HCT116 (cell line): ENCODE results near the gene PLD1. TPM values are rescaled to one million over a fixed set of nuclear protein-coding genes. Genes with fewer than 3 reads are reported as not detected.

Experiments
- ATAC-seq: fragments of 200-7000 bp; cut with Tn5 transposase; 2 replicates; pipeline ENCODE4 v1.9.1; 2020; ENCODE audit warnings: mild to moderate bottlenecking, moderate library complexity
- BruUV-seq: library from RNA; stranded (reverse); fragments of 400-500 nt; replicated peaks from 2 replicates; lab custom pipeline; 2021; lab: Mats Ljungman, UMichigan
- CTCF ChIA-PET: fragments of 300-600 bp; sonication (Branson Sonifier 250); formaldehyde crosslinking; loops from one replicate; lab custom pipeline; 2021; ENCODE audit warnings: antibody characterized with exemption; lab: Charles Lee
- POLR2A ChIA-PET: fragments of 300-600, 350-600 bp; sonication (Branson Sonifier 250); formaldehyde crosslinking; loops from one replicate; lab custom pipeline; 2021; ENCODE audit warnings: antibody characterized with exemption; lab: Charles Lee
- RAD21 ChIA-PET, 2 experiments: fragments of 300-600 bp; sonication (Branson Sonifier 250); formaldehyde crosslinking; loops; one replicate each; lab custom pipeline; 2023; ENCODE audit warnings: low total read pairs in 2 of 2; ENCODE audit not compliant: uncharacterized antibody in 2 of 2, unreplicated experiment in 2 of 2, low non-redundant PET in 1 of 2; lab: Charles Lee
- DNase-seq: peaks from one replicate; pipeline ENCODE4 v3.0.0-alpha.2; 2010; ENCODE audit warnings: low read depth, low spot score
- H2AFZ ChIP-seq: fragments of 200-600 bp; shearing (Covaris generic), sonication (generic); 2 replicates; pipeline ENCODE4 v1.6.1; 2017; ENCODE audit warnings: low read depth, mixed run types, mixed read lengths, antibody characterized with exemption, low read length; ENCODE audit not compliant: poor library complexity, severe bottlenecking
- H3K27ac ChIP-seq: 2 replicates; pipeline ENCODE4 v1.5.1; 2012; ENCODE audit warnings: low read depth, low read length
- H3K27me3 ChIP-seq: fragments of 200-600 bp; sonication (generic); 2 replicates; pipeline ENCODE4 v1.6.1; 2016; ENCODE audit warnings: mixed run types, low read length, mixed read lengths; ENCODE audit not compliant: insufficient read depth
- H3K36me3 ChIP-seq, 2 experiments: fragments of 200-500 bp in 1 of 2; fragments of 200-600 bp in 1 of 2; sonication (Bioruptor generic) in 1 of 2; sonication (generic) in 1 of 2; 2 replicates each; pipeline versions ENCODE4 v1.5.1 to v1.6.1; 2014 to 2016; ENCODE audit warnings: low read length in 2 of 2, inconsistent platforms in 1 of 2, mixed read lengths in 1 of 2, mixed run types in 1 of 2; ENCODE audit not compliant: insufficient read depth in 2 of 2, control insufficient read depth in 1 of 2
- H3K4me1 ChIP-seq, 2 experiments: fragments of 200-600 bp in 1 of 2; sonication (generic) in 1 of 2; 2 replicates each; pipeline versions ENCODE4 v1.5.1 to v1.6.1; 2012 to 2017; ENCODE audit warnings: low read length in 2 of 2, inconsistent platforms in 1 of 2, mild to moderate bottlenecking in 1 of 2, mixed read lengths in 1 of 2, mixed run types in 1 of 2, moderate library complexity in 1 of 2; ENCODE audit not compliant: insufficient read depth in 2 of 2, control insufficient read depth in 1 of 2
- H3K4me2 ChIP-seq: fragments of 200-600 bp; sonication (generic); 2 replicates; pipeline ENCODE4 v1.6.1; 2017; ENCODE audit warnings: mixed run types, low read length, mixed read lengths
- H3K4me3 ChIP-seq, 2 experiments: fragments of 200-600 bp in 1 of 2; sonication (generic) in 1 of 2; replicated peaks in 1 of 2; 2 replicates each; pipeline ENCODE4 v1.5.1; 2011 to 2016; ENCODE audit warnings: low read length in 2 of 2, control low read depth in 1 of 2, low read depth in 1 of 2, mild to moderate bottlenecking in 1 of 2, mixed read lengths in 1 of 2, mixed run types in 1 of 2
- H3K79me2 ChIP-seq: fragments of 200-600 bp; sonication (generic); 2 replicates; pipeline ENCODE4 v1.6.1; 2017; ENCODE audit warnings: mild to moderate bottlenecking, mixed run types, low read length, moderate library complexity, mixed read lengths; ENCODE audit not compliant: insufficient read depth
- H3K9ac ChIP-seq: fragments of 200-600 bp; sonication (generic); 2 replicates; pipeline ENCODE4 v1.6.1; 2016; ENCODE audit warnings: low read length, mixed read lengths
- H3K9me2 ChIP-seq: fragments of 200-600 bp; sonication (generic), shearing (Covaris generic); 2 replicates; pipeline ENCODE4 v1.6.1; 2017; ENCODE audit warnings: mixed run types, mild to moderate bottlenecking, moderate library complexity; ENCODE audit not compliant: insufficient read depth
- H3K9me3 ChIP-seq, 2 experiments: fragments of 200-500 bp in 1 of 2; fragments of 200-600 bp in 1 of 2; sonication (Bioruptor generic) in 1 of 2; sonication (generic) in 1 of 2; 2 replicates each; pipeline ENCODE4 v1.6.1; 2014 to 2017; ENCODE audit warnings: low read length in 2 of 2, mixed read lengths in 2 of 2, inconsistent platforms in 1 of 2, low read depth in 1 of 2, mild to moderate bottlenecking in 1 of 2, mixed run types in 1 of 2, moderate library complexity in 1 of 2; ENCODE audit not compliant: control insufficient read depth in 1 of 2, insufficient read depth in 1 of 2
- H4K20me1 ChIP-seq: fragments of 200-600 bp; sonication (generic), shearing (Covaris generic); 2 replicates; pipeline ENCODE4 v1.6.1; 2017; ENCODE audit warnings: mixed run types, mild to moderate bottlenecking, moderate library complexity; ENCODE audit not compliant: insufficient read depth
- CBX3 ChIP-seq: IDR thresholded peaks from 2 replicates; pipeline ENCODE4 v1.6.1; 2012; ENCODE audit warnings: low read depth
- CEBPB ChIP-seq: IDR thresholded peaks from 2 replicates; pipeline ENCODE4 v1.6.1; 2012; ENCODE audit warnings: low read depth
- EGR1 ChIP-seq: IDR thresholded peaks from 2 replicates; pipeline ENCODE4 v1.6.1; 2012; ENCODE audit warnings: low read depth
- JUND ChIP-seq: IDR thresholded peaks from 2 replicates; pipeline ENCODE4 v1.6.1; 2012
- POLR2AphosphoS5 ChIP-seq: IDR thresholded peaks from 2 replicates; pipeline ENCODE4 v1.6.1; 2011; ENCODE audit warnings: mild to moderate bottlenecking, low read depth, low read length, moderate library complexity
- SP1 ChIP-seq: IDR thresholded peaks from 2 replicates; pipeline ENCODE4 v1.6.1; 2012; ENCODE audit warnings: low read depth
- SRF ChIP-seq: IDR thresholded peaks from 2 replicates; pipeline ENCODE4 v1.6.1; 2012; ENCODE audit warnings: low read depth
- TCF7L2 ChIP-seq: IDR thresholded peaks from 2 replicates; pipeline ENCODE4 v1.7.0; 2011; ENCODE audit warnings: borderline replicate concordance, inconsistent platforms; ENCODE audit not compliant: insufficient read depth, insufficient read length; ENCODE audit errors: extremely low read depth
- ZFX ChIP-seq: fragments of 450-650 bp; IDR thresholded peaks from 2 replicates; pipeline ENCODE4 v1.6.1; 2017
- ZNF274 ChIP-seq: fragments of 200-500 bp; sonication (Bioruptor generic); IDR thresholded peaks from 2 replicates; pipeline ENCODE4 v1.6.1; 2014; ENCODE audit warnings: mild to moderate bottlenecking, low read depth, low read length, inconsistent platforms
- intact Hi-C: fragments of 100-400 bp; cut with micrococcal nuclease; formaldehyde crosslinking; loops from 2 replicates; pipeline ENCODE4 v1.10.0; 2022
- total RNA-seq: library from RNA; stranded (reverse); gene quantifications from one replicate; pipeline ENCODE4 v1.2.1, GENCODE V29; 2021; ENCODE audit not compliant: unreplicated experiment
- TF ChIP-seq, protein P1 (sequence below): IDR thresholded peaks from 2 replicates; pipeline ENCODE4 v1.6.1; 2012; ENCODE audit warnings: low read depth
- TF ChIP-seq, protein P2 (sequence below), 3 experiments: fragments of 200-600 bp in 1 of 3; sonication (generic) in 1 of 3; IDR thresholded peaks in 2 of 3; conservative IDR thresholded peaks in 1 of 3; 2 replicates each; pipeline ENCODE4 v1.5.1; 2012 to 2017; ENCODE audit warnings: low read depth in 2 of 3, low read length in 2 of 3, antibody characterized with exemption in 1 of 3, borderline replicate concordance in 1 of 3, control low read depth in 1 of 3, mild to moderate bottlenecking in 1 of 3, mixed read lengths in 1 of 3, mixed run types in 1 of 3, moderate library complexity in 1 of 3; ENCODE audit not compliant: insufficient read depth in 1 of 3

The PLD1 gene
- total RNA-seq, 1 experiment from 2014 or later, result 8.4 TPM

DNA sequence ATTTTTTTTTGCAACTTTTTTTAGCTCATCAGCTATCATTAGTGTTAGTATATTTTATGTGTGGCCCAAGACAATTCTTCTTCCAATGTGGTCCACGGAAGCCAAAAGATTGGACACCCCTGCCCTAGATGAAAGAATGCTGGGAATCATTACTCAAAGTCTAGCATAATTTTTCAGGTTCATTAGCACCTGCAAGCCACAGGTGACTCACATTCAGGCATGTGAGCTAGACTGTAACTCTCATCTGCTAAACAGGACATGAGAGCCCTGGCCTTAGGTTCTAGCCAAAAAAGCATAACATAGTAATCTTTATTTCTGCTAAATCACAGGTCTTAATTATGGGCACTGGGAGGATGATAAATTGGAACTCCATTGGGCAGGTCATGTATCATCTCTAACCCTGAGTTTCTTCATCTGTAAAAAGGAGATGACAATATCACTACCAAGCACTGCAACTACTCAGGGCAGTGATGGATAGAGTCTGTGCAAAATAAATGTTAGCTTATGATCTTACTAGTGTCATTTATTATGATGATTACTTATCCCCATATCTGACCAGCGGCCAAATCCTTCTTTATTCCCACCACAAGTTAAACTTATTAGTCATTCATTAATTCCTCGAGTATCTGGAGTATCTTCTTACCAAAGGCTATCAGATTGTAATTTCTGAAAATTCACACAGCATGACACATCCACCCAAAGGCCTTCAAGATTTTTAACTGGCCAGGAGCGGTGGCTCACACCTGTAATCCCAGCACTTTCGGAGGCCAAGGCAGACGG, 125.0 kb downstream of the PLD1 start (continued):
- TF ChIP-seq, protein P1, sequence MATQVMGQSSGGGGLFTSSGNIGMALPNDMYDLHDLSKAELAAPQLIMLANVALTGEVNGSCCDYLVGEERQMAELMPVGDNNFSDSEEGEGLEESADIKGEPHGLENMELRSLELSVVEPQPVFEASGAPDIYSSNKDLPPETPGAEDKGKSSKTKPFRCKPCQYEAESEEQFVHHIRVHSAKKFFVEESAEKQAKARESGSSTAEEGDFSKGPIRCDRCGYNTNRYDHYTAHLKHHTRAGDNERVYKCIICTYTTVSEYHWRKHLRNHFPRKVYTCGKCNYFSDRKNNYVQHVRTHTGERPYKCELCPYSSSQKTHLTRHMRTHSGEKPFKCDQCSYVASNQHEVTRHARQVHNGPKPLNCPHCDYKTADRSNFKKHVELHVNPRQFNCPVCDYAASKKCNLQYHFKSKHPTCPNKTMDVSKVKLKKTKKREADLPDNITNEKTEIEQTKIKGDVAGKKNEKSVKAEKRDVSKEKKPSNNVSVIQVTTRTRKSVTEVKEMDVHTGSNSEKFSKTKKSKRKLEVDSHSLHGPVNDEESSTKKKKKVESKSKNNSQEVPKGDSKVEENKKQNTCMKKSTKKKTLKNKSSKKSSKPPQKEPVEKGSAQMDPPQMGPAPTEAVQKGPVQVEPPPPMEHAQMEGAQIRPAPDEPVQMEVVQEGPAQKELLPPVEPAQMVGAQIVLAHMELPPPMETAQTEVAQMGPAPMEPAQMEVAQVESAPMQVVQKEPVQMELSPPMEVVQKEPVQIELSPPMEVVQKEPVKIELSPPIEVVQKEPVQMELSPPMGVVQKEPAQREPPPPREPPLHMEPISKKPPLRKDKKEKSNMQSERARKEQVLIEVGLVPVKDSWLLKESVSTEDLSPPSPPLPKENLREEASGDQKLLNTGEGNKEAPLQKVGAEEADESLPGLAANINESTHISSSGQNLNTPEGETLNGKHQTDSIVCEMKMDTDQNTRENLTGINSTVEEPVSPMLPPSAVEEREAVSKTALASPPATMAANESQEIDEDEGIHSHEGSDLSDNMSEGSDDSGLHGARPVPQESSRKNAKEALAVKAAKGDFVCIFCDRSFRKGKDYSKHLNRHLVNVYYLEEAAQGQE, result no peak
- TF ChIP-seq POLR2AphosphoS5 (no peak), CBX3 (no peak), ZNF274 (no peak), SP1 (no peak), SRF (no peak)

DNA sequence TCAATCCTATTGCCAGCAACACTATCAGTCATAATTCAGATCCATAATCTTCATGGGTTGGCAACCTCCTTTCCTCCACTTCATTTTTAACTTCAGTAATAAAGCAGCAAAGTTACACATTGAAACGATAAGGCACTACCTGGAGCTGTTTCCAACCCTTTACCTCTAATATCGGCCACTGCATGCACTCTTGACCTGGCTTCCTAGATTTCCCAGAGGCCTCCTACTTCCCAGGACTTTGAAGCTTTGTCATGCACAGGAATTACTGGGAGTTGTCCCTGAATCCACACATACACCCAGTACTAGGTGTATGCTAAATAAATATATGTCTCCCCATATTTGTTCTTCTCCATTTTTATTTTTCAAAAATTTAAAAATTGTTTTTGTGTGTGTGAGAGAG, 126.1 kb downstream of the PLD1 start:
- BruUV-seq, result no TSS peak
- no peak overlapping the region for H3K4me3 ChIP-seq
- CTCF ChIA-PET, result interaction anchor here (0.6 to 1.1 kb wide), 2 partner anchors 44 to 93 kb away, joined by 3 read pairs; no protein-coding TSS in a partner anchor
- intact Hi-C loops, result no loop called here
- no peaks in the 10 kb centered on the region; a peak in 1 of 4 replicates for H3K4me1 ChIP-seq
- H3K27ac ChIP-seq, result no peak overlapping the region
- no peak overlapping the region for H2AFZ ChIP-seq
- DNase-seq, result no peak
- H3K9ac ChIP-seq, result no peak overlapping the region
- no peak overlapping the region for H3K4me2 ChIP-seq
- H3K36me3 ChIP-seq, result no peaks in the 10 kb centered on the region
- H3K79me2 ChIP-seq, result no peaks in the 10 kb centered on the region
- H3K27me3 ChIP-seq, result no peaks in the 10 kb centered on the region
- RAD21 ChIA-PET, result no interaction called here
- no peaks in the 10 kb centered on the region for H3K9me2 ChIP-seq
- no peaks in the 10 kb centered on the region for H3K9me3 ChIP-seq
- no peak for ATAC-seq
- TF ChIP-seq POLR2AphosphoS5 (no peak), JUND (no peak), SRF (no peak), SP1 (no peak), CBX3 (no peak), TCF7L2 (no peak), CEBPB (no peak), ZFX (no peak), EGR1 (no peak)
- TF ChIP-seq, protein P1, result no peak
- TF ChIP-seq, protein P2, sequence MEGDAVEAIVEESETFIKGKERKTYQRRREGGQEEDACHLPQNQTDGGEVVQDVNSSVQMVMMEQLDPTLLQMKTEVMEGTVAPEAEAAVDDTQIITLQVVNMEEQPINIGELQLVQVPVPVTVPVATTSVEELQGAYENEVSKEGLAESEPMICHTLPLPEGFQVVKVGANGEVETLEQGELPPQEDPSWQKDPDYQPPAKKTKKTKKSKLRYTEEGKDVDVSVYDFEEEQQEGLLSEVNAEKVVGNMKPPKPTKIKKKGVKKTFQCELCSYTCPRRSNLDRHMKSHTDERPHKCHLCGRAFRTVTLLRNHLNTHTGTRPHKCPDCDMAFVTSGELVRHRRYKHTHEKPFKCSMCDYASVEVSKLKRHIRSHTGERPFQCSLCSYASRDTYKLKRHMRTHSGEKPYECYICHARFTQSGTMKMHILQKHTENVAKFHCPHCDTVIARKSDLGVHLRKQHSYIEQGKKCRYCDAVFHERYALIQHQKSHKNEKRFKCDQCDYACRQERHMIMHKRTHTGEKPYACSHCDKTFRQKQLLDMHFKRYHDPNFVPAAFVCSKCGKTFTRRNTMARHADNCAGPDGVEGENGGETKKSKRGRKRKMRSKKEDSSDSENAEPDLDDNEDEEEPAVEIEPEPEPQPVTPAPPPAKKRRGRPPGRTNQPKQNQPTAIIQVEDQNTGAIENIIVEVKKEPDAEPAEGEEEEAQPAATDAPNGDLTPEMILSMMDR (IDR thresholded peaks at IDR 0.05 in 2 of 3, conservative IDR thresholded peaks at IDR 0.05 in 1 of 3; ENCODE audit: borderline replicate concordance in 1 of 3, insufficient read depth in 1 of 3, low read depth in 2 of 3, low read length in 2 of 3), result no peak
- POLR2A ChIA-PET, result no interaction called here
- H4K20me1 ChIP-seq, result no peaks in the 10 kb centered on the region
